Measurements from ENCODE around the gene AFF2. TPM values are rescaled to one million over a fixed set of nuclear protein-coding genes. Genes with fewer than 3 reads are reported as not detected.
"Not testable (repeated sequence)": the region's sequence is repeated elsewhere in the genome, so short reads cannot be mapped to it uniquely, and the experiment has no call there.

Gene AFF2
- polyA plus RNA-seq, 1 of the 3 experiments (the other 2 are of a cell fraction): not detected

DNA sequence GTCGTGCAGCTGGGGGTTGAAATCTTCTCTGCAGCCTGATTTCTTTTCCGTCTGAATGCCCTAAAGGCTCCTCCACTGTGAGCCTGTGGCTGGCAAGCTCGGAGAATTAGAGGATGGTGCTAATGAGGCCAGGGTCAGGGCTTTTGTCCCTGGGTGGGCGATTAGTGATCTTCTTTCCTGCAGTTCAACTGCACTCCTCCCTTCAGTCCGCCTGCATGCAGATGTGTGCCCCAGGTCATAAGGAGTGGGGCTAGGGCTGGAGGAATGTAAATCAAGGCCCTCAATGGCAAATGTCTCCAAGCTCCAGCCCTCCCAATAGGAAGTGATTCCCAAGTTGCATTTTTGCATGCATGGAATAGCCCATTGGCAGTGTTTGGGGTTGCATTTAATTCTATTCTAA is 405.0 kb downstream of the AFF2 start:
- H3K9me2 ChIP-seq: no peaks in the 10 kb centered on the region
- H3K4me1 ChIP-seq (ENCODE audit: control insufficient read depth in 1 of 2, insufficient read depth in 2 of 2, low read depth in 1 of 2, low read length in 1 of 2): no peaks in the 10 kb centered on the region
- POLR2A ChIA-PET: no interaction called here
- DNase-seq: no peak
- H3K9ac ChIP-seq: no peak overlapping the region
- H3K27ac ChIP-seq (ENCODE audit: low read depth in 2 of 2, low read length in 1 of 2): no peak overlapping the region
- no peaks in the 10 kb centered on the region for H3F3A ChIP-seq (replicated peaks; ENCODE audit: insufficient read depth)
- no peaks in the 10 kb centered on the region for H3K79me2 ChIP-seq (ENCODE audit: insufficient read depth)
- TF ChIP-seq NRF1 (IDR thresholded peaks at IDR 0.05; ENCODE audit: low read depth, low read length) (no peak), MXI1 (IDR thresholded peaks at IDR 0.05; ENCODE audit: low read depth, low read length) (no peak), TCF12 (IDR thresholded peaks at IDR 0.05) (no peak), MEF2A (IDR thresholded peaks at IDR 0.05; ENCODE audit: borderline replicate concordance, low read depth) (no peak), GATA2 (CRISPR knock-in tag; IDR thresholded peaks at IDR 0.05) (no peak), POLR2AphosphoS5 (IDR thresholded peaks at IDR 0.05; ENCODE audit: low read depth, low read length) (no peak), RFX5 (IDR thresholded peaks at IDR 0.05; ENCODE audit: low read length) (no peak), RAD21 (IDR thresholded peaks at IDR 0.05; ENCODE audit: low read length) (no peak), TAF1 (IDR thresholded peaks at IDR 0.05; ENCODE audit: borderline replicate concordance, low read depth, low read length) (no peak), FOXM1 (IDR thresholded peaks at IDR 0.05; ENCODE audit: low read depth) (no peak)
- TF ChIP-seq, protein P1, sequence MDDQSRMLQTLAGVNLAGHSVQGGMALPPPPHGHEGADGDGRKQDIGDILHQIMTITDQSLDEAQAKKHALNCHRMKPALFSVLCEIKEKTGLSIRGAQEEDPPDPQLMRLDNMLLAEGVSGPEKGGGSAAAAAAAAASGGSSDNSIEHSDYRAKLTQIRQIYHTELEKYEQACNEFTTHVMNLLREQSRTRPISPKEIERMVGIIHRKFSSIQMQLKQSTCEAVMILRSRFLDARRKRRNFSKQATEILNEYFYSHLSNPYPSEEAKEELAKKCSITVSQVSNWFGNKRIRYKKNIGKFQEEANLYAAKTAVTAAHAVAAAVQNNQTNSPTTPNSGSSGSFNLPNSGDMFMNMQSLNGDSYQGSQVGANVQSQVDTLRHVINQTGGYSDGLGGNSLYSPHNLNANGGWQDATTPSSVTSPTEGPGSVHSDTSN (IDR thresholded peaks at IDR 0.05): no peak
- TF ChIP-seq, protein P2, sequence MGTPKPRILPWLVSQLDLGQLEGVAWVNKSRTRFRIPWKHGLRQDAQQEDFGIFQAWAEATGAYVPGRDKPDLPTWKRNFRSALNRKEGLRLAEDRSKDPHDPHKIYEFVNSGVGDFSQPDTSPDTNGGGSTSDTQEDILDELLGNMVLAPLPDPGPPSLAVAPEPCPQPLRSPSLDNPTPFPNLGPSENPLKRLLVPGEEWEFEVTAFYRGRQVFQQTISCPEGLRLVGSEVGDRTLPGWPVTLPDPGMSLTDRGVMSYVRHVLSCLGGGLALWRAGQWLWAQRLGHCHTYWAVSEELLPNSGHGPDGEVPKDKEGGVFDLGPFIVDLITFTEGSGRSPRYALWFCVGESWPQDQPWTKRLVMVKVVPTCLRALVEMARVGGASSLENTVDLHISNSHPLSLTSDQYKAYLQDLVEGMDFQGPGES (IDR thresholded peaks at IDR 0.05; ENCODE audit: low read depth, low read length): no peak
- TF ChIP-seq, protein P3, sequence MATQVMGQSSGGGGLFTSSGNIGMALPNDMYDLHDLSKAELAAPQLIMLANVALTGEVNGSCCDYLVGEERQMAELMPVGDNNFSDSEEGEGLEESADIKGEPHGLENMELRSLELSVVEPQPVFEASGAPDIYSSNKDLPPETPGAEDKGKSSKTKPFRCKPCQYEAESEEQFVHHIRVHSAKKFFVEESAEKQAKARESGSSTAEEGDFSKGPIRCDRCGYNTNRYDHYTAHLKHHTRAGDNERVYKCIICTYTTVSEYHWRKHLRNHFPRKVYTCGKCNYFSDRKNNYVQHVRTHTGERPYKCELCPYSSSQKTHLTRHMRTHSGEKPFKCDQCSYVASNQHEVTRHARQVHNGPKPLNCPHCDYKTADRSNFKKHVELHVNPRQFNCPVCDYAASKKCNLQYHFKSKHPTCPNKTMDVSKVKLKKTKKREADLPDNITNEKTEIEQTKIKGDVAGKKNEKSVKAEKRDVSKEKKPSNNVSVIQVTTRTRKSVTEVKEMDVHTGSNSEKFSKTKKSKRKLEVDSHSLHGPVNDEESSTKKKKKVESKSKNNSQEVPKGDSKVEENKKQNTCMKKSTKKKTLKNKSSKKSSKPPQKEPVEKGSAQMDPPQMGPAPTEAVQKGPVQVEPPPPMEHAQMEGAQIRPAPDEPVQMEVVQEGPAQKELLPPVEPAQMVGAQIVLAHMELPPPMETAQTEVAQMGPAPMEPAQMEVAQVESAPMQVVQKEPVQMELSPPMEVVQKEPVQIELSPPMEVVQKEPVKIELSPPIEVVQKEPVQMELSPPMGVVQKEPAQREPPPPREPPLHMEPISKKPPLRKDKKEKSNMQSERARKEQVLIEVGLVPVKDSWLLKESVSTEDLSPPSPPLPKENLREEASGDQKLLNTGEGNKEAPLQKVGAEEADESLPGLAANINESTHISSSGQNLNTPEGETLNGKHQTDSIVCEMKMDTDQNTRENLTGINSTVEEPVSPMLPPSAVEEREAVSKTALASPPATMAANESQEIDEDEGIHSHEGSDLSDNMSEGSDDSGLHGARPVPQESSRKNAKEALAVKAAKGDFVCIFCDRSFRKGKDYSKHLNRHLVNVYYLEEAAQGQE (IDR thresholded peaks at IDR 0.05; ENCODE audit: low read depth, low read length): no peak
- TF ChIP-seq, protein P4, sequence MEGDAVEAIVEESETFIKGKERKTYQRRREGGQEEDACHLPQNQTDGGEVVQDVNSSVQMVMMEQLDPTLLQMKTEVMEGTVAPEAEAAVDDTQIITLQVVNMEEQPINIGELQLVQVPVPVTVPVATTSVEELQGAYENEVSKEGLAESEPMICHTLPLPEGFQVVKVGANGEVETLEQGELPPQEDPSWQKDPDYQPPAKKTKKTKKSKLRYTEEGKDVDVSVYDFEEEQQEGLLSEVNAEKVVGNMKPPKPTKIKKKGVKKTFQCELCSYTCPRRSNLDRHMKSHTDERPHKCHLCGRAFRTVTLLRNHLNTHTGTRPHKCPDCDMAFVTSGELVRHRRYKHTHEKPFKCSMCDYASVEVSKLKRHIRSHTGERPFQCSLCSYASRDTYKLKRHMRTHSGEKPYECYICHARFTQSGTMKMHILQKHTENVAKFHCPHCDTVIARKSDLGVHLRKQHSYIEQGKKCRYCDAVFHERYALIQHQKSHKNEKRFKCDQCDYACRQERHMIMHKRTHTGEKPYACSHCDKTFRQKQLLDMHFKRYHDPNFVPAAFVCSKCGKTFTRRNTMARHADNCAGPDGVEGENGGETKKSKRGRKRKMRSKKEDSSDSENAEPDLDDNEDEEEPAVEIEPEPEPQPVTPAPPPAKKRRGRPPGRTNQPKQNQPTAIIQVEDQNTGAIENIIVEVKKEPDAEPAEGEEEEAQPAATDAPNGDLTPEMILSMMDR (IDR thresholded peaks at IDR 0.05): no peak
- no peaks in the 10 kb centered on the region for H3K9me3 ChIP-seq
- no peaks in the 10 kb centered on the region for H3K27me3 ChIP-seq (ENCODE audit: insufficient read depth)
- CTCF ChIA-PET: no interaction called here
- no peak overlapping the region for H3K4me3 ChIP-seq (ENCODE audit: low read depth in 2 of 2, low read length in 1 of 2)
- H3K4me2 ChIP-seq: no peak overlapping the region
- H4K20me1 ChIP-seq (ENCODE audit: insufficient read depth): no peaks in the 10 kb centered on the region
- 0% methylated on average over 5 of the region's 5 CpGs for WGBS (ENCODE audit: low lambda C conversion rate)
- H3K36me3 ChIP-seq (replicated peaks in 1 of 2; ENCODE audit: control insufficient read depth in 1 of 2, insufficient read depth in 2 of 2, low read length in 1 of 2): no peaks in the 10 kb centered on the region
- H2AFZ ChIP-seq (ENCODE audit: low read depth): no peak overlapping the region

DNA sequence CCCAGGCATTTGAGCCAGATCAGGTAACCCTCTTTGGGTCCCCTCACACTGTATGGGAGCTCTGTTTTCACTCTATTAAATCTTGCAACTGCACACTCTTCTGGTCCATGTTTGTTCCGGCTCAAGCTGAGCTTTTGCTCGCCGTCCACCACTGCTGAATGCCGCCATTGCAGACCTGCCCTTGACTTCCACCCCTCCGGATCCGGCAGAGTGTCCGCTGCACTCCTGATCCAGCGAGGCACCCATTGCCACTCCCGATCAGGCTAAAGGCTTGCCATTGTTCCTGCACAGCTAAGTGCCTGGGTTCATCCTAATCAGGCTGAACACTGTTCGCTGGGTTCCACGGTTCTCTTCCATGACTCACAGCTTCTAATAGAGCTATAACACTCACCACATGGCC is 406.2 kb downstream of the AFF2 start:
- CTCF ChIA-PET; H3K27ac ChIP-seq (ENCODE audit: low read depth in 2 of 2, low read length in 1 of 2); H2AFZ ChIP-seq (ENCODE audit: low read depth); H3F3A ChIP-seq (replicated peaks; ENCODE audit: insufficient read depth); H3K27me3 ChIP-seq (ENCODE audit: insufficient read depth); H3K36me3 ChIP-seq (replicated peaks in 1 of 2; ENCODE audit: control insufficient read depth in 1 of 2, insufficient read depth in 2 of 2, low read length in 1 of 2); H3K79me2 ChIP-seq (ENCODE audit: insufficient read depth); H3K9me2 ChIP-seq; H3K9ac ChIP-seq; H3K4me3 ChIP-seq (ENCODE audit: low read depth in 2 of 2, low read length in 1 of 2); DNase-seq; H3K4me2 ChIP-seq; H4K20me1 ChIP-seq (ENCODE audit: insufficient read depth); H3K9me3 ChIP-seq; H3K4me1 ChIP-seq (ENCODE audit: control insufficient read depth in 1 of 2, insufficient read depth in 2 of 2, low read depth in 1 of 2, low read length in 1 of 2); POLR2A ChIA-PET: not testable (repeated sequence)
- 4% methylated on average over 11 of the region's 11 CpGs for WGBS (ENCODE audit: low lambda C conversion rate)

All from SK-N-SH (cell line).